HepG2 (cell line): ENCODE results near the gene FSD2. TPM values are rescaled to one million over a fixed set of nuclear protein-coding genes. Genes with fewer than 3 reads are reported as not detected.

Source experiments
- ASH2L ChIP-seq: fragments of 300-600, 200-600 bp; sonication (generic); IDR thresholded peaks from 2 replicates; pipeline ENCODE4 v1.7.0; 2017; ENCODE audit warnings: low read depth, mild to moderate bottlenecking, moderate library complexity, mixed read lengths, low read length; ENCODE audit not compliant: insufficient read length
- ATF1 ChIP-seq: IDR thresholded peaks from 2 replicates; pipeline ENCODE4 v1.6.1; 2016; ENCODE audit warnings: mild to moderate bottlenecking, control low read depth
- CREB1 ChIP-seq, 2 experiments: fragments of 450-650 bp in 1 of 2; IDR thresholded peaks; 2 replicates each; pipeline ENCODE4 v1.6.1; 2016 to 2017; ENCODE audit warnings: control low read depth in 1 of 2, mild to moderate bottlenecking in 1 of 2, missing compliant biosample characterization in 1 of 2, missing genetic modification characterization in 1 of 2
- ELF3 ChIP-seq: IDR thresholded peaks from 2 replicates; pipeline ENCODE4 v1.6.1; 2016; ENCODE audit warnings: missing genetic modification reagents, missing compliant biosample characterization
- IKZF1 ChIP-seq: fragments of 450-650 bp; IDR thresholded peaks from 2 replicates; pipeline ENCODE4 v1.7.1; 2016
- MEIS2 ChIP-seq: sonication (generic); formaldehyde crosslinking; IDR thresholded peaks from 2 replicates; pipeline ENCODE4 v1.9.0; 2021; ENCODE audit warnings: mild to moderate bottlenecking, missing genetic modification reagents
- POLR2A ChIP-seq, 2 experiments: IDR thresholded peaks; 2 replicates each; pipeline ENCODE4 v1.6.1; 2011; ENCODE audit warnings: low read depth in 2 of 2, low read length in 2 of 2, mild to moderate bottlenecking in 1 of 2, moderate library complexity in 1 of 2; ENCODE audit not compliant: insufficient read depth in 1 of 2
- POLR2G ChIP-seq: fragments of 200-400 bp; formaldehyde crosslinking; IDR thresholded peaks from 2 replicates; pipeline ENCODE4 v1.6.1; 2018; ENCODE audit warnings: mild to moderate bottlenecking, low read depth, low read length, moderate library complexity
- SAP130 ChIP-seq: IDR thresholded peaks from 2 replicates; pipeline ENCODE4 v1.6.1; 2016; ENCODE audit warnings: low read depth
- TEAD3 ChIP-seq: optimal IDR thresholded peaks from 2 replicates; pipeline ENCODE3; 2016; ENCODE audit warnings: borderline replicate concordance
- ZNF44 ChIP-seq: sonication (generic); formaldehyde crosslinking; IDR thresholded peaks from 2 replicates; pipeline ENCODE4 v1.5.1; 2020; ENCODE audit warnings: mild to moderate bottlenecking, missing genetic modification reagents
- ZNF563 ChIP-seq: sonication (generic); formaldehyde crosslinking; IDR thresholded peaks from 2 replicates; pipeline ENCODE4 v1.8.0; 2022; ENCODE audit warnings: mild to moderate bottlenecking, moderate library complexity, missing genetic modification reagents
- ZNF724P ChIP-seq: sonication (generic); formaldehyde crosslinking; IDR thresholded peaks from 2 replicates; pipeline ENCODE4 v1.8.0; 2022; ENCODE audit warnings: missing genetic modification reagents, borderline replicate concordance
- ZNF776 ChIP-seq: sonication (generic); formaldehyde crosslinking; IDR thresholded peaks from 2 replicates; pipeline ENCODE4 v1.4.0; 2020; ENCODE audit warnings: mild to moderate bottlenecking, missing genetic modification reagents
- ZNF841 ChIP-seq: sonication (generic); formaldehyde crosslinking; IDR thresholded peaks from 2 replicates; pipeline ENCODE4 v1.8.1; 2023; ENCODE audit warnings: missing genetic modification reagents, borderline replicate concordance
- polyA plus RNA-seq, 8 experiments: library from polyadenylated mRNA; depleted of rRNA in 3 of 8; stranded (reverse) in 7 of 8; unstranded in 1 of 8; fragments of >200 nt; fragmentation: Illumina TruSeq in 4 of 8; extraction: Trizol in 4 of 8; gene quantifications; 2 replicates each; pipeline versions ENCODE4 v1.2.1 to v1.2.3, GENCODE V29; 2011 to 2016; ENCODE audit warnings: low read depth in 4 of 8, missing spikeins in 1 of 8, mixed read lengths in 1 of 8; ENCODE audit not compliant: insufficient read depth in 1 of 8
- total RNA-seq, 5 experiments: library from RNA; depleted of rRNA; stranded (reverse); fragments of >200 nt; fragmentation: Illumina TruSeq; extraction: Trizol; gene quantifications; 2 replicates each; pipeline ENCODE4 v1.2.3, GENCODE V29; 2016; ENCODE audit warnings: low read depth in 1 of 5
- TF ChIP-seq, protein P1 (sequence below): IDR thresholded peaks from 2 replicates; pipeline ENCODE4 v1.6.1; 2016; ENCODE audit warnings: control low read depth
- TF ChIP-seq, protein P2 (sequence below): sonication (generic); formaldehyde crosslinking; conservative IDR thresholded peaks from 2 replicates; pipeline ENCODE4 v1.4.0; 2020; ENCODE audit warnings: missing genetic modification reagents
- TF ChIP-seq, protein P3 (sequence below): sonication (generic); formaldehyde crosslinking; IDR thresholded peaks from 2 replicates; pipeline ENCODE4 v1.4.0; 2020; ENCODE audit warnings: missing genetic modification reagents
- TF ChIP-seq, protein P4 (sequence below): sonication (generic); IDR thresholded peaks from 2 replicates; pipeline ENCODE4 v1.6.1; 2016; ENCODE audit warnings: low read depth, borderline replicate concordance
- TF ChIP-seq, protein P5 (sequence below): sonication (generic); formaldehyde crosslinking; IDR thresholded peaks from 2 replicates; pipeline ENCODE4 v1.4.0; 2020; ENCODE audit warnings: missing genetic modification reagents
- TF ChIP-seq, protein P6 (sequence below): sonication (generic); formaldehyde crosslinking; IDR thresholded peaks from 2 replicates; pipeline ENCODE4 v1.8.0; 2022; ENCODE audit warnings: missing genetic modification reagents, mild to moderate bottlenecking, moderate library complexity, borderline replicate concordance

FSD2 gene
- total and polyA plus RNA-seq, 2 of the 13 experiments (the other 11 are each of a cell fraction or from before 2014, with no cell fraction given): not detected

DNA sequence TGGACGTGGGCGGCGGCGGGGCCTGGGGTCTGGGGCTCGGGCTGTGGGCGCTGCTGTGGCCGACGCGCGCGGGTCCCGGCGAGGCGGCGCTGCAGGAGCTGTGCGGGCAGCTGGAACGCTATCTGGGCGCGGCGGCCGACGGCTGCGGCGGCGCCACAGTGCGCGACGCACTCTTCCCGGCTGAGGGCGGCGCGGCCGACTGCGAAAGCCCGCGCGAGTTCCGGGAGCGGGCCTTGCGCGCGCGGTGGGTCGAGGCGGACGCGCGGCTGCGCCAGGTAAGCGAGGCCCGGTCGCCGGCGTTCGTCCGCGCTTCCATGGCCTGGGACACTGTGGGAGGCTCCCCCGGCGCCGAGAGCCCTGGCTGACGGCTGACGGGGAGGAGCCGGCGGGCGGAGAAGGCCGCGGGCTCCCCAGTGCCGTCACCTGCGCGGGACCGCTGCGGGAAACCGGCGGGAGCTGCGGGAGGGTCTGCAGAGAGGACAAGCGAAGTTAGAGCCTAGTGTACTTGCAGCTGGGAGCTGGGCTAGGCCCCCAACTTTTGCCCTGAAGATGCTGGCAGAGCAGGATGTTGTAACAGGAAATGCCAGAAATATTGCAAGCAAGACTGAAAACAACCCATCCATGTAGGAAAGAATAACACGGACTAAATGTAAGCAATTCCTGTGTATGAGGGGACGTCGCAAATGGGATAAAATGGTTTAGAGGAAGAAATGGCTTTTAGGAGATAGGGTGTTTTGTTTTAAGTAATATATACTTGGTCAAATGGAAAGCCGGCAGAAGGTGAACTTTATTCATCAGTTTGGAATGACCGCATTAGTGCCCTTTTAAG, 4.4 kb upstream of the FSD2 start (continued):
- TF ChIP-seq ZNF841 (CRISPR knock-in tag) (no peak), IKZF1 (no peak), ZNF44 (CRISPR knock-in tag) (no peak), ELF3 (peak; percentile 39; the same call in 1 of the 2 replicates), SAP130 (CRISPR knock-in tag) (peak; percentile 78), POLR2G (no peak; the same call in 1 of the 2 replicates), ZNF724P (CRISPR knock-in tag) (peak; percentile 17; the same call in 1 of the 2 replicates), ATF1 (CRISPR knock-in tag) (no peak), TEAD3 (CRISPR knock-in tag) (peak; percentile 64), ZNF563 (no peak), ZNF776 (CRISPR knock-in tag) (peak; percentile 8; the same call in 1 of the 2 replicates), CREB1 (IDR thresholded peaks at IDR 0.05) (no peak), CREB1 (CRISPR knock-in tag; IDR thresholded peaks at IDR 0.05) (0 out of 2 replicates have a peak, but pooled peaks have one; percentile 13), POLR2A (IDR thresholded peaks at IDR 0.05; ENCODE audit: insufficient read depth in 1 of 2, low read depth in 2 of 2, low read length in 2 of 2) (peak in 1 of 2 experiments; percentile 38; a peak in 1 of 4 replicates), MEIS2 (CRISPR knock-in tag) (0 out of 2 replicates have a peak, but pooled peaks have one; percentile 15), ASH2L (peak; percentile 75)
- TF ChIP-seq, protein P1, sequence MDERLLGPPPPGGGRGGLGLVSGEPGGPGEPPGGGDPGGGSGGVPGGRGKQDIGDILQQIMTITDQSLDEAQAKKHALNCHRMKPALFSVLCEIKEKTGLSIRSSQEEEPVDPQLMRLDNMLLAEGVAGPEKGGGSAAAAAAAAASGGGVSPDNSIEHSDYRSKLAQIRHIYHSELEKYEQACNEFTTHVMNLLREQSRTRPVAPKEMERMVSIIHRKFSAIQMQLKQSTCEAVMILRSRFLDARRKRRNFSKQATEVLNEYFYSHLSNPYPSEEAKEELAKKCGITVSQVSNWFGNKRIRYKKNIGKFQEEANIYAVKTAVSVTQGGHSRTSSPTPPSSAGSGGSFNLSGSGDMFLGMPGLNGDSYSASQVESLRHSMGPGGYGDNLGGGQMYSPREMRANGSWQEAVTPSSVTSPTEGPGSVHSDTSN (CRISPR knock-in tag): no peak
- TF ChIP-seq, protein P2, sequence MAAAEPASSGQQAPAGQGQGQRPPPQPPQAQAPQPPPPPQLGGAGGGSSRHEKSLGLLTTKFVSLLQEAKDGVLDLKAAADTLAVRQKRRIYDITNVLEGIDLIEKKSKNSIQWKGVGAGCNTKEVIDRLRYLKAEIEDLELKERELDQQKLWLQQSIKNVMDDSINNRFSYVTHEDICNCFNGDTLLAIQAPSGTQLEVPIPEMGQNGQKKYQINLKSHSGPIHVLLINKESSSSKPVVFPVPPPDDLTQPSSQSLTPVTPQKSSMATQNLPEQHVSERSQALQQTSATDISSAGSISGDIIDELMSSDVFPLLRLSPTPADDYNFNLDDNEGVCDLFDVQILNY (CRISPR knock-in tag): no peak; the same call in 1 of the 2 replicates
- TF ChIP-seq, protein P3, sequence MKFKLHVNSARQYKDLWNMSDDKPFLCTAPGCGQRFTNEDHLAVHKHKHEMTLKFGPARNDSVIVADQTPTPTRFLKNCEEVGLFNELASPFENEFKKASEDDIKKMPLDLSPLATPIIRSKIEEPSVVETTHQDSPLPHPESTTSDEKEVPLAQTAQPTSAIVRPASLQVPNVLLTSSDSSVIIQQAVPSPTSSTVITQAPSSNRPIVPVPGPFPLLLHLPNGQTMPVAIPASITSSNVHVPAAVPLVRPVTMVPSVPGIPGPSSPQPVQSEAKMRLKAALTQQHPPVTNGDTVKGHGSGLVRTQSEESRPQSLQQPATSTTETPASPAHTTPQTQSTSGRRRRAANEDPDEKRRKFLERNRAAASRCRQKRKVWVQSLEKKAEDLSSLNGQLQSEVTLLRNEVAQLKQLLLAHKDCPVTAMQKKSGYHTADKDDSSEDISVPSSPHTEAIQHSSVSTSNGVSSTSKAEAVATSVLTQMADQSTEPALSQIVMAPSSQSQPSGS (CRISPR knock-in tag): no peak
- TF ChIP-seq, protein P4, sequence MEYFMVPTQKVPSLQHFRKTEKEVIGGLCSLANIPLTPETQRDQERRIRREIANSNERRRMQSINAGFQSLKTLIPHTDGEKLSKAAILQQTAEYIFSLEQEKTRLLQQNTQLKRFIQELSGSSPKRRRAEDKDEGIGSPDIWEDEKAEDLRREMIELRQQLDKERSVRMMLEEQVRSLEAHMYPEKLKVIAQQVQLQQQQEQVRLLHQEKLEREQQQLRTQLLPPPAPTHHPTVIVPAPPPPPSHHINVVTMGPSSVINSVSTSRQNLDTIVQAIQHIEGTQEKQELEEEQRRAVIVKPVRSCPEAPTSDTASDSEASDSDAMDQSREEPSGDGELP: peak; percentile 24; the same call in 1 of the 2 replicates
- TF ChIP-seq, protein P5, sequence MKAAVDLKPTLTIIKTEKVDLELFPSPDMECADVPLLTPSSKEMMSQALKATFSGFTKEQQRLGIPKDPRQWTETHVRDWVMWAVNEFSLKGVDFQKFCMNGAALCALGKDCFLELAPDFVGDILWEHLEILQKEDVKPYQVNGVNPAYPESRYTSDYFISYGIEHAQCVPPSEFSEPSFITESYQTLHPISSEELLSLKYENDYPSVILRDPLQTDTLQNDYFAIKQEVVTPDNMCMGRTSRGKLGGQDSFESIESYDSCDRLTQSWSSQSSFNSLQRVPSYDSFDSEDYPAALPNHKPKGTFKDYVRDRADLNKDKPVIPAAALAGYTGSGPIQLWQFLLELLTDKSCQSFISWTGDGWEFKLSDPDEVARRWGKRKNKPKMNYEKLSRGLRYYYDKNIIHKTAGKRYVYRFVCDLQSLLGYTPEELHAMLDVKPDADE (CRISPR knock-in tag): no peak
- TF ChIP-seq, protein P6, sequence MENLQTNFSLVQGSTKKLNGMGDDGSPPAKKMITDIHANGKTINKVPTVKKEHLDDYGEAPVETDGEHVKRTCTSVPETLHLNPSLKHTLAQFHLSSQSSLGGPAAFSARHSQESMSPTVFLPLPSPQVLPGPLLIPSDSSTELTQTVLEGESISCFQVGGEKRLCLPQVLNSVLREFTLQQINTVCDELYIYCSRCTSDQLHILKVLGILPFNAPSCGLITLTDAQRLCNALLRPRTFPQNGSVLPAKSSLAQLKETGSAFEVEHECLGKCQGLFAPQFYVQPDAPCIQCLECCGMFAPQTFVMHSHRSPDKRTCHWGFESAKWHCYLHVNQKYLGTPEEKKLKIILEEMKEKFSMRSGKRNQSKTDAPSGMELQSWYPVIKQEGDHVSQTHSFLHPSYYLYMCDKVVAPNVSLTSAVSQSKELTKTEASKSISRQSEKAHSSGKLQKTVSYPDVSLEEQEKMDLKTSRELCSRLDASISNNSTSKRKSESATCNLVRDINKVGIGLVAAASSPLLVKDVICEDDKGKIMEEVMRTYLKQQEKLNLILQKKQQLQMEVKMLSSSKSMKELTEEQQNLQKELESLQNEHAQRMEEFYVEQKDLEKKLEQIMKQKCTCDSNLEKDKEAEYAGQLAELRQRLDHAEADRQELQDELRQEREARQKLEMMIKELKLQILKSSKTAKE (CRISPR knock-in tag): no peak
